IPS-NIHi11 (cell line): ENCODE data around the gene APOB.

Experiments
- DNase-seq: peaks from one replicate; pipeline ENCODE4 v3.0.0; 2012; ENCODE audit warnings: mixed read lengths, low spot score

The APOB gene

DNA sequence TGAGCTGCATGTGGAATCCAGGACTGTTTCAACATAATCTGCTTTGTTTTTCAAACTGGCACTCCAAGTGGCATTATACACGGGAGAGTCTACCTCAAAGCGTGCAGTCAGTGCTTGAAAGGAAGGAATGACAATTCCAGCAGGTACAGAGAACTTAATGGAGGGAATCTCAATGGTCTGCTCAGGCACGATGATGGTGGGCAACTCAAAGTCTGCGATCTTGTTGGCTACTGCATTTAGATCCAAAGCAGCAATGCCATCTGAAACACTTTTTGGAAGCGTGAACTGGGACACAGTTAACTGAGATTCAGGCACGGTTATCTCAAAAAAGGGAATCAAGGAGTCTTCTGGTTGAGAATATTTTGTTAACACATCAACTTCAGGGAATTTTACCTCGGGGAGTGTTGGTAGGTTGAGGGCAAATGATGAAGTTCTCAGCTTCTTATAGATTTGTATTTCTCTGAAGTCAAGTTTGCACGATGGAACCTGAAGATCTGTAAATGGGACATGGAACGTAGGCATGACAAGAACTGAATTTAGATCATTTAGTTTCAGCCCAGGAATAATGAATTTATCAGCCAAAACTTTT lies 38.7 kb downstream of the APOB start:
- DNase-seq = no peak

DNA sequence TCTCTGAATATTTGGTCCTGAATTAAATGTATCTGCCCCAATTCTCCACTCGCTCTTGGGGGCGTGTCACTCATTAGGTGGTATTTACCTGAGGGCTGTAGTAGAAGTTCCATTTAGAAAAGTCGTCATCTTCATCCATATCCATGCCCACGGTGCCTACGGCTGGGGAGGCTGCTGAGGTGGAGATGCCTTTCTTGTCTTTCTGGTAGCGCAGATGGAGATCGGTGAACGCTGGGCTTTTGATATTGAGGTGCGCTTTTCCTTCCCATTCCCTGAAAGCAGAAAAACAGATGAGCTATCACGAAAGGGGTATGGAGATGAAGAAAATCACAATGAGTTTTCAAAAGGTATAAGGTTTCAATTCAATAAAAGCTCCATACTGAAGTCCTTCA lies 39.7 kb downstream of the APOB start:
- no peak for DNase-seq

DNA sequence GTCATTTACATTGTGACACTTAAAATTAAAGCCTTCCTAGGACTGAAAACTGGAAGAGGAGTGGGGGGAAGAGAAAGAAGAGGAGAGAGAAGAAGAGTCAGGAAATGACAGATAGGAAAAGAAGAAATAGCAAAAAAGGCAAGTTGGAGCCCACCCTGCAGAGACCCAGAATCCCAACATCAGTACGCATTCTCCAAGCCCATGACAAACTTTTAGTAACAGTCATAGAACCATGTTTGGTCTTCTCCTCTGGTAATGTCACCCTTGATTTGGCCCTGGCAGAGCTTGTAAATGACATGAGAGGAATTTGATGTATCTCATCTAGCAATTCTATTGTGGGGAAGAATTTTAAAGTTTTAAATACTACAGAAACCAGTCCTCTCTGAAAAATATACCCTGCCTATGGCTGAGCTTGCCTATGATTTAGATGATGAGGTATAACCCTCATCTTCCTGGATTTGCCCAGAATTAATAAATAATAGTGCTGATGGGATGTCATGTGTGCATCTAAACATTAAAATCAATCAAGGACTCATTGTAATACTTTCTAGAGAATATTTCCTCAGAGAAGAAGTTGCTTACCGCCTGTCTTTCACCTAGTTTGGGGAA lies 40.2 kb downstream of the APOB start:
- no peak for DNase-seq

DNA sequence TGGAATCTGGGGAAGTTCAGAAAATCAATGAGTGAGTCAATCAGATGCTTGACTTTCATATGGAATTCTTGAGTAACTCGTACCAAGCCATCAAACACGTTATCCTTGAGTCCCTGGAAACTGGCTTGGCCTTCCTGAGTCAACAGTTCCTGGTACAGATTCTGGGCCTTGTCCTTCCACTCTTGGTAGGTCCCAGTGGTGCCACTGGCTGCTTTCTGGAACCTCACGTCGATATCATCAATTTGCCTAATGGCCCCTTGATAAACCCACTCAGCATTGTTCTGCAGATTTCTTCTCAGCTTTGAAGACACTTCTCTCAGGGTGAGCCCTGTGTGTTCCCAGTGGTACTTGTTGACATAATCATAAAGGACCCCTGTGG lies 41.1 kb downstream of the APOB start:
- no peak for DNase-seq

DNA sequence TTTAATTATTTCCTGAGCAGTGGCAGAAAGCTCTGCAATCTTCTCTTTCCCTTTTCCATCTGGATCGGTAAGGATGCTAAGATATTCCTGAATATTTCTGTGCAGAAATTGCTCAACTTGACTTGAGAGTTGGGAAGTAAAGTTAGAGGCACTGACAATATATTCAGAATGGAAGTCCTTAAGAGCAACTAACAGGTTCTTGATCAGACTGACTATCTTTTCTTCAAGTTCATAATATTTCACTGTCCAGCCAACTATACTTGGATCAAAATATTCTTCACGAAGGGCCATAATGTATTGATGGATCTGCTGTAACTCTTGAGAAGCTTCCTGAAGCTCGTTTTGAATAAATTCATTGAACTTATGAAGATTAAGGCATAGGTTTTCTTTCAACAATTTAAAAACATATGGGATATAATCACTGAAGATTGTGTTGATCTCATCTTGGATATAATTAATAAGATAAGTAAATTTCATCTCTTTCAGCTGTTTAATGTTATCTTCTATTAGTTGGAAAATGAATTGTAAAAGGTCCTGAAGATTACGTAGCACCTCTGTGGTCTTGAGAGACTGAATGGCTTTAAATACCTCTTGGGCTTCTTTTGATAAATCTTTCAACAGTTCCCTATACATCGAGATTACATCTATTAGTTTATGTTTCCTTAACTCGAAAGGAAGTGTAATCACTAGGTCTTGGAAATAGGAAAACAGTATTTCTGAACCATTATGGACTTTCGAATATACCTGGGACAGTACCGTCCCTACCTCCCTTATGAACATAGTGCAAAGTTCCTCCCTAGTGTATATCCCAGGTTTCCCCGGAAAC lies 41.7 kb downstream of the APOB start:
- no peak for DNase-seq

DNA sequence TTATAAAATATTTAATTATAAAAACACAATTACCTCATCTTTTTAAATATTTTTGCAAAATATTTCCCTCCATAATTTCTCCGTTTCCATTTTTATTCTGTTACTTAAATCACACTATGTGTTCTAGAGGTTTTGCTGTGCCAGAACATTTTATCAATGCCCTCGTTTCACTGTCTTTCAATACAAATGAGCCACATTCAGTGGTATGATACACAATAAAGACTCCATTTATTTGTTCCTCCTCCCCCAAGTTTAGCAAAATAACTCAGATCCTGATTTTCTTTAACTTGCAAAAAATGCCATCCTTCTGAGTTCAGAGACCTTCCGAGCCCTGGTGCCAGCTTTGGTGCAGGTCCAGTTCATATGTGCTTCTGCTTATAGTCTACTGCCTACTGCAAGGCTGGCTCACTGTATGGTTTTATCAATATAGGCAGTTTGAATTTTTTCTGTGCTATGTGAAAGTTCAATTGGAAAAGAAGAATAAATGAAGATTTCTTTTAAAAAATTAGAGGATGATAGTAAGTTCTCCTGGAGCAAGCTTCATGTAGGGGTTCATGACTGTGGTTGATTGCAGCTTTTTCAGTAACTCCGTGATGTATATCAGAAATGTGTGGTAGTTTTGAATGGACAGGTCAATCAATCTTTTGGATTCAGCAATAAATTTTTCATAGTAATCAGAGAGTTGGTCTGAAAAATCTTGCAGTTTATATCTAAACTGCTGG lies 42.5 kb downstream of the APOB start:
- no peak for DNase-seq

DNA sequence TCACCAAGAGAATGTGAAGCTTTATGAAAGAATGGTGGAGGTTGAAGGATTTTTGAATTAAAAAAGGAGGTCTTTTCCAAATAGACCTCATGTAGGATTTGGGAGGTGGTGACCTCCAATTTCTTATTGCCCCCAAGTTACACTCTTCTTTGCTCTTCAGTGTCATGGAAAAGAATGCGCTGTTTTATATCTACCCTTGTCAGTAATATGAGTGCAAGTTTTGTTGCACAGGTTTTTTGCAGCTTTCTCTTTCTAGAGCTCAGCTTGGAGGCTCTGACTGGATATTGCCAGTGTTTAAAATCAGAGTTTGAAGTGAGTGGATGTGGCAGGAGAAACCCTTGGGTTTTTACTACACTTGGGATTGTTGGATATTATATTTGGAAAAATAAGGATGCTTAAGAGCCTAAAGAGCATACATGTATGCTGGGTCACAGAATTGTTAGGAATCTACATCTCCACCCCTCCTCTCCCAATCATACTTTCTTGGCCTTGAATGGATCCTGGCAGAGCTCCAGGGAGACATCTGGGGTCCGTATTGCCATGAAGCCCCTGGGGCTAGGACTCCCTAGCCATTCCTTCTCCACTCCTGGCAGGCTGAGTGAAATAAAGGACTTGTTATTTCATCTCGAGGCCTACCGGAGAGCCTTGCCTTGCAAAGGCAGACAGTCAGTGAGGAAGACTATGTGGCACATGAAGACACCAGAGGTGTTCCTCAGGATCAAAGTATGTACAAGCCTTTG lies 43.8 kb downstream of the APOB start:
- DNase-seq = peak; percentile 18

DNA sequence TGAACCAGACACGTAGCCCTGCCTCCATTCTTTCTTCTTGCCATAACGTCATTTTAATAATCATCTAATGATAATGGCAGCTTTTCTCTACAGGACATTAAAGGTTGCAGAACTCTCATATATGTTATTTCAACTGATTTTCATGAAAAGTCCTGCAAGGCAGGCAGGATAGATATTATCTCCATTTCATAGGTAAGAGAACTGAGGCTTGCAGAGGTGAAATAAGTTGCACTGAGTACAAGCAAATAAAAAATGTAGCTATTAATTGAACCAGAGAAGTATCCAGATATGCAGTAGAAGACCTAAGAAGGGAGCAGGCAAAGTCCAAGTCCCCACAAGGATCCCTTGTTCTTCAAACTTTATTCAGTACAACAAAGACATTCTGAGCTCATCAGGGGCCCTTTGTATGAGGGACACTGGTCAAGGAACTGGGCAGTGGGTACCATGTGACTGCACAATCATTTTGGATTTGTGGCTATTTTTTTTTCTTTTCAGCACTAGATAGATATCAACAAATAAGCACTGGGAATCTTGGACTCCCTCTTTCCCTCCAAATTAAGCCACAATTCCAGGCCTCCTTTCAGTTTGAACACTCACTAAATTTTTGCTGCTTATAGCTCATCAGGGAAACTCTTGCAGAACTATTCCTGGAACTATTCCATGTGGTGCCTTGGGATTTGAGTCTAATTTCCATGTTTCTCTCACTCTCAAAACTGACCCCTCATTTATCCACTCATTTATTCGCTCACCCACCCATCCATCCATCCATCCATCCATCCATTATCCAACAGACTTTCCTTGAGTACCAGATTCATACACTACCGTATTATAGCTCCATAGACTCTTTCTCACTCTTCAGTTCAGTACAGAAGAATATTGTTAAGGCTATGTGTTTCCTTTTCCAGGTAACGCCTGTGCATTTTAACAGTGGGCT lies 44.6 kb downstream of the APOB start:
- no peak for DNase-seq

DNA sequence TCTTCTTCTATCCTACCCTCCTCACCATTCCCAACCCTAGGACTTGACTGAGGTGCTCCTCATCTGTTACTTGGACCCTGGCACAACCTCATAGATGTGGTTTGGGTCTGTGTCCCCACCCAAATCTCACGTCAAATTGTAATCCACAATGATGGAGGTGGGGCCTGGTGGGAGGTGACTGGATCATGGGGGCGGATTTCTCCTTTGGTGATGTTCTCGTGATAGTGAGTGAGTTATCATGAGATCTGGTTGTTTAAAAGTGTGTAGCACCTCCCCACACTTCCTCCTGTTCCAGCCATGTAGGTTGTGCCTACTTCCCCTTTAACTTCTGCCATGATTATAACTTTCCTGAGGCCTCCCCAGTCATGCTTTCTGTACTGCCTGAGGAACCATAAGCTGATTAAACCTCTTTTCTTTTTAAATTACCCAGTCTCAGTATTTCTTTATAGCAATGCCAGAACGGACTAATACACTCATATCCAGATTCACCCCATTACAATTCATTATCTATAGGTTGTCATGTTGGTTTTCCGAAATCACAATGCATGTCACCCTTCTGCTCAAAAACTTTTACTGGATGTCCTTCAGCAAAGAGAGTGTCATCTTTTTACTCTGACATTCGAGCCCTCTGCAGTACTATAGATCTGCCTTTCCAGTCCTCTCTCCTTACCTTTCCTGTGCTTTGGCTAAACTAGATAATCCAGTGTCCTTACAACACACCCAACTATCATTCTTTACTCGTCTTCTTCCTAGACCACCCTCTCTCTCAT lies 45.7 kb downstream of the APOB start:
- no peak for DNase-seq

DNA sequence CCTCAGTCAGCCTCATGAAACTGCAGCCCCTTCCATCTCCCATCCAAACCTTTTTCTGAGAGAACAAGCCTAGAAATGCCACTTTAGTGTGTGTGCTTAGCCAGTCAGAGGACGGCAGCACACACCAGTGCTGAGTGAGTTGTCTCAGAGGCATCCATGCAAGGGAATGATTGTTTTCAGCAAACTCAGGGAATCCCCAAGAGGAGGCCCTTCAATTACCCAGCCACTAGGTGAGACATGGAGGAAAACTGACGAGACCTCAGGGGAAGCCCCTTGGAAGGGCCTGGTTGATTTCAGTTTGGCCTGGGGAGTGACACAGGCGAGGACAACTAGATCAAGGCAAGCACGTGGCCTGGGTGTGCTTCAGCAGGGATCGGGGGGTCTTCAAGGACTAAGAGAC lies 49.7 kb downstream of the APOB start:
- no peak for DNase-seq

DNA sequence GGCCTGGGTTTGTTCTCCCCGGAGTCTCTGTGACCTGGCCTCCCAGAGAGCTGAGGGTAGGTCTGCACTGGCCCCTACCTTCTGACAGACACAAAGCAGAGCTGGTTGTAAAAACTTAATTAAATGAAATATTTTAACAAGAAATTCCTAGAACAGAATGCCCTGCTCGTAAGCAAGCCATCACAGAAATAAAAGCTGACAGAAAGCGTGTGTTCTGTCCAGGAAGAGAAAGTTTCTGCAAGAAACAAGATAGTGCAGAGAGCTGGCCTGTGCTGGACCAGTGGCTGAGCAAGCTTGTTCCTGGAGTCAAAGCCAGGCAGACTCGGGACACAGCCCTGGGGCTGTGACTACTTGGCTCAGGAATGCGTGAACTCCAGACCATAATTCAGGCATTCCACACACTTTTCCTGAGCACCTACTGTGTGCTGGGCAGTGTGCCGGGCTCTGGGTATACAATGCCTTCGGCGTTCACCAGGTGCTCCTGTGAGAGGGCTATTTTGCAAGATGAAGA lies 51.6 kb downstream of the APOB start:
- DNase-seq = no peak

DNA sequence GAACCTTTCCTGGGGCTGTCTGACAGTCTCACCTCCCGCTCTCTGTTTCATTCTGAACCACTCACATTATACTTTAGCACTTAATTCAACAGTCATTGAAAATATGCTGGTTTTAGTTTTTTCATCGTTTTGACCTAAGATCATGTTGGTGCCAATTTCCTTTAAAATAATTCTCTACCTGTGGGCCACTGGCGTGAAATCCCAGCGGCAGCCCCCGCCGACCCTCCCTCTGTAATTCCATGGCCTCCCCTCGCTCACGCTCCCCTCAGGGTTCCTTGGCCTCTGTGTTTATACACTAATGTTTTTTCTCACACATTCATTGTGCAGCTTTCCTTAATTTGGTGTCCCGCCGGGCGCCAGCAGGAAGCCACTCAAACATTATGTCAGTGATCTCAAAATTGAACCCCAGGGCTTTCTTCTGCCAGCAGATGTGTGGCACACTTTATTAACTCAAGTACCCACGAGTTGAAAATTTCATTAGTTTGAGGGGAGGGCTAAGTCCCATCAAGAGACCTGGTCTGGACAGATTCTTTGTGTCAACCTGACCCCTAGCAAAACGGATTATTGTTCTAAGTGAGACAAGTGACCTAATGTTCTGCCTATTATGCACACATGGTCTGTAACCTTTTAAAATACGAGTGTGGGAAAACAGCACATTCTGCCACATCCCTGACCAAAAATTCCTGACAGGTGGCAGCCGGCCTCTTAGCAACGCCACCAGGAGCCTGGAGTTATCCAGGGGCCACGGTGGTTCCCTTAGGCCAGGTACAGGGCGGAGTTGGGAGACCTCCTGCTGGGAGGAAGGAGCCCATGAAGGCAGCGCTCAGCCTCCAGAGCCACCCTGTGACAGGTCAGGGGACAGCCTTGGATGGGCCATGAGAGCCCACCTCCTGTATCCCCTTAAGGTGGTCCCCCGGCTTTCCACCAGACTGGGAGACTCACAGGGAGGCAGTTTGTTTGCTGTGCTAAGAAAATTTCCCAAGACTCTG lies 53.1 kb downstream of the APOB start:
- DNase-seq = no peak

DNA sequence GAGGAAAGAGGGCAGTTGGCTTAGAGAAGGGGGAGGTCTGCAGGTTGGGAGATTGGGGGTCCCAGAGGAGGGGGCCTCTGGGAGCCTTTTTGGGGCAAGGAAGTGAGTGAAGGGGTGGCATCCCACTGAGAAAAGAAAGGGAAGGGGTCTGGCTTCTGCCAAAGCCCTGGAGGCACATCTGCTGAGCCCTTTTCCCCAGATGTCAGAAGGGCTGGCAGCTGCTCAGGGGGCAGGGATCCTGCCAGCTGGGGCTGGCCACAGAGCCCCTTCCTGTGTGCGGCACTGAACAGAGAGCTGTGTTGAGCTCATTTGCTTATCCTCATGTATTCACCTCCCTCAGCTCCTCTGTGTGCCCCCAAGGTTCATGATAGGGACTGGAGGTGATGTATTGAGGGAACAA lies 54.5 kb downstream of the APOB start:
- DNase-seq = no peak

DNA sequence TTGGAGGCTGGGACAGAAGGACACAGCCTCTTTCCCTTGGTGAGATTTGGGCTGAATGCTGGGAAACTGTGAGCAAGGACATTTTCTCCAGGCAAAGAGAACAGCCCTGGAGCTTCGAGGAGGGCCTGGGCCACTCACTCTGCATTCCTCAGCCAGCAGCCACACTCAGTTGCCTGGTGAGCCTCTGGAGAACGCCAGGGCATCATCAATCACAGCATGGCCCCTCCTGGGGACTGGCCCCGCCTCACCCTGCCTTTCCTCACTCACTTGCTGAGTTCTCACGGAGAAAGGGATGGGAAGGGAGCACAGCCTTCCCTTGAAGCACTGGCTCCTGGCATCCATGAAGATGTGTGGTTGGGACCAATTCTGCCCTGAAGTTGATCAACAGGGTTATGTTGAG lies 55.0 kb downstream of the APOB start:
- DNase-seq = no peak

DNA sequence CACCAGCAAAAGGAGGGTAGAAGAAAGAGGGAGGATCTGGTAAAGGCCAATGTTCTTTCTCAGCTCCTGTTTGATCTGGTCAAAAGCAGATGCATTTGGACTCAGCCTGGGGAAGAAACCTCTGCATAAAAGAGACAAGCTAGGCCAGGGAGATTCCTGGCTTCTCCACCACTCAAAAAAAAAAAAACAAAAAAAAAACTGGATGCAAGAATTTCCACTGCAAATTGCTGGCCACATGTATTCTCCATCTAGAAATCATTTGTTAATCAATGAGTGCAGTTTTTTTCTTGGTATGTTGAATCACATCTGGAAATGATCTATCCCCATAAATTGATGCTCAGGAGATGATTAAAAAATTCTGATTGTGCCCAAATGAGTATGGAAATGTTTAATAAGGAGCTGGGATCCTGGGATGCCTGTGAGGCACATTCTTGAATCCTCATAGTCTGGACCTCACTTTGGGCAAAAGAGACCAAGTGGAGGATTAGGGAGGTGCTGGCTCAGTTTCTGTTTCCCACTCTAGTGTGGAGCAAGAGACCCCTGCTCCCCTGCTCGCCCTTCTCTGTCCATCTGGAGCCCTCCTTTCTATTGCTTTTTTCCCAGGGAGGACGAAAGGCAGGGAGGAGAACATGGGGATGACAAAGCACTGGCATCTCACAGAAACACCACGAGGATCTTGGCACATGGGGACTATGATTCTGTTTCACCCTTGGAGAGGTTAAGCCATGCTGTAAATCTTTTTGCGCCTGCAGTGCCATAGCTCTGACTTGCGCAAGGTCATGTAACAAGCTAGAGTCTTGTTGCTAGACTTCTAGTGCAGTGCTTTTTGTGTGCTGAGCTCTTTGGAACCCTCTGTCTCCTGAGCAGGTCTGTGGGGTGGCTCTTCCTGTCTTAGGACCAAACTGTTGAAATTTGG lies 57.6 kb downstream of the APOB start:
- no peak for DNase-seq

DNA sequence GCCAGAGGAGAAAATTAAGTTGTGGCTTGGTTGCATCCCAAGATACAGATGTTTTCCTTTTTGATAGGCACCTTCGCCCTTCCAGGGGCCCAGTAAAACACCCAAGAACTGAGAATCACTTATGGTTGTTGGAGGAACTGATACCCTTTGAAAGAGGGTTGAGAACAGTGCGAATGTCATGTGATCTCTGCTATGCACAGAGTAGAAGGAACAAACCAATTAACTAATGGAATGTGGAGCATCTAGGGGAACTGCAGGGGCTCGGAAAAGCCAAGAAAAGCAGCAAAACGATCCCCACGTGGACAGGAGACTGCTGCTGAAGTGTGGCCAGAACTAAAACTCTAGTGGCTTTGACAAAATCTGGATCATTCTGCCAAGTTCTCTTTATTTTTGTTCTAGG lies 58.8 kb downstream of the APOB start:
- DNase-seq = peak; percentile 47

DNA sequence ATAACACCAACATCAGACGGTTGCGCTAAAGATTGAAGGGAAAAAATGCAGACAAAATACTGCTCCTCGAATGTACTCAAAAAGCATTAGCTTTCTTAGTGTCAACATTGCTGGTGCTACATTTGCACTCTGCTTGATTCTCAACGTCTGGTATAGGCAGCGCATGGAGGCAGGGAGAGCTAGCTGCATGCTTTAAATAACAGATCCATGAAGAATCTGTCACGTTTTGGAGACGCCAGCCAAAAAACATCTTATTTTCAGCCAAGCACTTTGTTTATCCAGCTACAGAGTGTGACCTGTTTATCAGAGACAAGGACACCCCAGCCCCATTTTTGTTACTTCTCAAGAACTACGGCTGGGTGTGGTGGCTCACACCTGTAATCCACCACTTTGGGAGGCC lies 59.5 kb downstream of the APOB start:
- no peak for DNase-seq

DNA sequence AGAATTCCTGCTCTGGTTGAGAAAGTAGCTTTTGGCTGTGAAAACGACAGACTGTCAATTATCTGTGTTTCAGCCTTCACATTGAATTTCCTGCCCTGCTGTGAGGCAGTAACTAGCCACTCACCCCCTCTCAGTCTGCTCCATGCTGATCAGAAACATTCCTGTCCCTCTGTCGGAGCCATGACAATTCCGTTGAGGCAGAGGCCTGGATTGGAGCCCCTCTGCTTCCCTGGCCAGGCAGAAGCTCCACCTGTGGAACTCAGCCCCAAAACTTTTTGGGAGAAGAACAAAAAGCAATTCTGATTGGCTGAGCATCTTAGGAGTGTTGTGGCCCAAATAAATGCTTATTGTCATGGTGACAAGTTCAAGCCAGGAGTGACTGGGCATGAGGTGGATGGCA lies 60.0 kb downstream of the APOB start:
- DNase-seq = no peak
